ENCODE data around the gene IGLL1.

DNA sequence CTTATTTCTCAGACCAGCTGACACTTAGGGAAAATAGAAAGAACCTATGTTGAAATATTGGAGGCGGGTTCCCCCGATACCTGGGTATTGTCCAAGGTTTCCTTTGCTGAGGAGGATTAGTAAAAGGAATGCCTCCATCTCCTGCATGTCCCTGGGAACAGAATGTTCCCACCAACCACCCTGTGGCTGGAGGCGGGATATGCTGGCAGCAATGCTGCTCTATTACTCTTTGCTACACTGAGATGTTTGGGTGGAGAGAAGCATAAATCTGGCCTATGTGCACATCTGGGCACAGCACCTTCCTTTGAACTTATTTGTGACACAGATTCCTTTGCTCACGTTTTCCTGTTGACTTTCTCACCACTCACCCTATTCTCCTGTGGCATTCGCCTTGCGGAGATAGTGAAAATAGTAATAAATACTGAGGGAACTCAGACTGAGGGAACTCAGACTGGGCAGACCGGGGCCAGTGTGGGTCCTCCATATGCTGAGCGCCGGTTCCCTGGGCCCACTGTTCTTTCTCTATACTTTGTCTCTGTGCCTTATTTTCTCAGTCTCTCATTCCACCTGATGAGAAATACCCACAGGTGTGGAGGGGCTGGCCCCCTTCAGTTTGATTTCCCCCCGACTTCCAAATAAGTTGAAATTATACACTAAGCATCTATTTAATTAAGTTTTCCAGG lies 32.1 kb downstream of the IGLL1 start:
- TF ChIP-seq POLR2A (IDR thresholded peaks at IDR 0.05; ENCODE audit: low read depth, low read length) (no peak), TAF1 (IDR thresholded peaks at IDR 0.05; ENCODE audit: low read depth, low read length) (no peak)
